Endothelial cell of umbilical vein (primary cell): ENCODE data around the gene ISG15. TPM values are rescaled to one million over a fixed set of nuclear protein-coding genes. Genes with fewer than 3 reads are reported as not detected.

Experiments used
- BruUV-seq: library from RNA; stranded (reverse); fragments of 400-500 nt; replicated peaks from 2 replicates; lab custom pipeline; 2021; lab: Mats Ljungman, UMichigan
- CTCF ChIA-PET: fragments of 300-600, 350-600 bp; sonication (Branson Sonifier 250); formaldehyde crosslinking; loops from one replicate; lab custom pipeline; 2021; ENCODE audit warnings: antibody characterized with exemption, inconsistent platforms; lab: Charles Lee
- POLR2A ChIA-PET: fragments of 300-600, 350-600 bp; sonication (Branson Sonifier 250); formaldehyde crosslinking; loops from one replicate; lab custom pipeline; 2021; ENCODE audit warnings: antibody characterized with exemption, inconsistent platforms; lab: Charles Lee
- DNase-seq: peaks from one replicate; pipeline ENCODE4 v3.0.0-alpha.2; 2011; ENCODE audit warnings: low read depth, low spot score
- FAIRE-seq: peaks from 2 replicates; lab custom pipeline; 2011; peaks lifted over from hg19 to GRCh38; lab: Jason Lieb, UNC
- H2AFZ ChIP-seq: 2 replicates; pipeline ENCODE4 v1.6.0; 2012; ENCODE audit warnings: low read depth, low read length, control low read depth, inconsistent platforms
- H3K27ac ChIP-seq: 2 replicates; pipeline ENCODE4 v1.5.1; 2011; ENCODE audit warnings: low read depth, mild to moderate bottlenecking, control low read depth, low read length, moderate library complexity; ENCODE audit not compliant: insufficient read depth
- H3K27me3 ChIP-seq, 2 experiments: 2 replicates each; pipeline versions ENCODE4 v1.6.0 to v1.6.1; 2011; ENCODE audit warnings: low read length in 2 of 2, mixed read lengths in 1 of 2; ENCODE audit not compliant: control insufficient read depth in 2 of 2, insufficient read depth in 2 of 2
- H3K36me3 ChIP-seq, 2 experiments: 2 replicates in 1 of 2; 3 replicates in 1 of 2; pipeline ENCODE4 v1.5.1; 2011; ENCODE audit warnings: low read length in 2 of 2, mild to moderate bottlenecking in 1 of 2, moderate library complexity in 1 of 2; ENCODE audit not compliant: control insufficient read depth in 2 of 2, insufficient read depth in 2 of 2; ENCODE audit errors: extremely low read depth in 1 of 2
- H3K4me1 ChIP-seq: 3 replicates; pipeline ENCODE4 v1.5.1; 2011; ENCODE audit warnings: mild to moderate bottlenecking, low read length; ENCODE audit not compliant: control insufficient read depth, insufficient read depth; ENCODE audit errors: extremely low read depth
- H3K4me2 ChIP-seq: 2 replicates; pipeline ENCODE4 v1.6.1; 2011; ENCODE audit warnings: low read length, control low read depth, mixed read lengths; ENCODE audit not compliant: insufficient read depth
- H3K4me3 ChIP-seq, 3 experiments: fragments of 200-600 bp in 1 of 3; sonication (generic), shearing (Covaris generic) in 1 of 3; replicated peaks in 1 of 3; 2 replicates each; pipeline ENCODE4 v1.5.1; 2011 to 2016; ENCODE audit warnings: control low read depth in 3 of 3, low read length in 3 of 3, mild to moderate bottlenecking in 2 of 3, inconsistent platforms in 1 of 3, low read depth in 1 of 3, moderate library complexity in 1 of 3; ENCODE audit not compliant: insufficient read depth in 1 of 3
- H3K79me2 ChIP-seq: 2 replicates; pipeline ENCODE4 v1.6.0; 2012; ENCODE audit warnings: low read length, inconsistent platforms; ENCODE audit not compliant: control insufficient read depth, insufficient read depth
- H3K9ac ChIP-seq: replicated peaks from 2 replicates; pipeline ENCODE3; 2011; ENCODE audit warnings: low read length, control low read depth; ENCODE audit not compliant: insufficient read depth; ENCODE audit errors: extremely low read depth
- H3K9me1 ChIP-seq: replicated peaks from 3 replicates; pipeline ENCODE4 v1.6.0; 2011; ENCODE audit warnings: mild to moderate bottlenecking, low read length; ENCODE audit not compliant: control insufficient read depth, insufficient read depth; ENCODE audit errors: extremely low read depth
- H3K9me3 ChIP-seq: replicated peaks from 2 replicates; pipeline ENCODE4 v1.5.1; 2012; ENCODE audit warnings: low read length, inconsistent platforms; ENCODE audit not compliant: control insufficient read depth, insufficient read depth
- H4K20me1 ChIP-seq: replicated peaks from 2 replicates; pipeline ENCODE3; 2011; ENCODE audit warnings: mild to moderate bottlenecking, low read length; ENCODE audit not compliant: control insufficient read depth, insufficient read depth; ENCODE audit errors: extremely low read depth
- CTCF ChIP-seq, 2 donors: IDR thresholded peaks; 1 replicate in 1 of 2; 2 replicates in 1 of 2; pipeline ENCODE4 v1.5.1; 2011; ENCODE audit warnings: low read length in 2 of 2, mild to moderate bottlenecking in 2 of 2, moderate library complexity in 2 of 2, control low read depth in 1 of 2, inconsistent platforms in 1 of 2, low read depth in 1 of 2; ENCODE audit not compliant: insufficient read depth in 1 of 2; ENCODE audit errors: extremely low read depth in 1 of 2
- EZH2 ChIP-seq: IDR thresholded peaks from 2 replicates; pipeline ENCODE4 v1.6.1; 2012; ENCODE audit warnings: borderline replicate concordance, low read depth, mild to moderate bottlenecking, moderate library complexity, low read length, inconsistent platforms; ENCODE audit not compliant: severe bottlenecking
- FOS ChIP-seq: IDR thresholded peaks from 2 replicates; pipeline ENCODE4 v1.6.1; 2011; ENCODE audit warnings: mild to moderate bottlenecking, low read length, moderate library complexity, borderline replicate concordance; ENCODE audit not compliant: insufficient read depth
- GATA2 ChIP-seq: IDR thresholded peaks from 2 replicates; pipeline ENCODE4 v1.7.0; 2011; ENCODE audit warnings: low read depth, mild to moderate bottlenecking, moderate library complexity, mixed read lengths, low read length; ENCODE audit not compliant: insufficient read length, insufficient read depth
- JUN ChIP-seq: IDR thresholded peaks from 2 replicates; pipeline ENCODE4 v1.6.1; 2011; ENCODE audit warnings: borderline replicate concordance, low read depth; ENCODE audit not compliant: insufficient read length, insufficient read depth
- MYC ChIP-seq: IDR thresholded peaks from one replicate; pipeline ENCODE4 v1.6.1; 2011; ENCODE audit warnings: mild to moderate bottlenecking, low read depth, low read length
- POLR2A ChIP-seq: IDR thresholded peaks from 2 replicates; pipeline ENCODE4 v1.6.1; 2012; ENCODE audit warnings: low read depth, mild to moderate bottlenecking, control low read depth, low read length
- POLR2AphosphoS5 ChIP-seq: IDR thresholded peaks from 2 replicates; pipeline ENCODE4 v1.6.1; 2012; ENCODE audit warnings: low read depth, mild to moderate bottlenecking, control low read depth, low read length, moderate library complexity; ENCODE audit not compliant: insufficient read depth
- dilution Hi-C: fragments of 300-500 bp; cut with MboI; formaldehyde crosslinking; loops from one replicate; pipeline ENCODE4 v1.15.0; 2019; ENCODE audit warnings: low sequenced_read_pairs; ENCODE audit not compliant: extremely low pct_ligation_motif_present
- intact Hi-C: fragments of 100-400 bp; cut with micrococcal nuclease; formaldehyde crosslinking; loops from one replicate; pipeline ENCODE4 v1.10.0; 2022
- polyA plus RNA-seq, 4 experiments: library from polyadenylated mRNA; depleted of rRNA in 3 of 4; stranded (reverse) in 3 of 4; unstranded in 1 of 4; fragments of >200 nt; gene quantifications; 2 replicates each; pipeline versions ENCODE4 v1.2.1 to v1.2.3, GENCODE V29; 2011 to 2012; ENCODE audit warnings: missing spikeins in 1 of 4
- total RNA-seq: library from RNA; stranded (reverse); gene quantifications from 2 replicates; pipeline ENCODE4 v1.2.3, GENCODE V29; 2021

Gene ISG15
- total and polyA plus RNA-seq, 2 donors (not counting 3 experiments of a cell fraction or from before 2014, with no cell fraction given) = 44.6 to 154 TPM

DNA sequence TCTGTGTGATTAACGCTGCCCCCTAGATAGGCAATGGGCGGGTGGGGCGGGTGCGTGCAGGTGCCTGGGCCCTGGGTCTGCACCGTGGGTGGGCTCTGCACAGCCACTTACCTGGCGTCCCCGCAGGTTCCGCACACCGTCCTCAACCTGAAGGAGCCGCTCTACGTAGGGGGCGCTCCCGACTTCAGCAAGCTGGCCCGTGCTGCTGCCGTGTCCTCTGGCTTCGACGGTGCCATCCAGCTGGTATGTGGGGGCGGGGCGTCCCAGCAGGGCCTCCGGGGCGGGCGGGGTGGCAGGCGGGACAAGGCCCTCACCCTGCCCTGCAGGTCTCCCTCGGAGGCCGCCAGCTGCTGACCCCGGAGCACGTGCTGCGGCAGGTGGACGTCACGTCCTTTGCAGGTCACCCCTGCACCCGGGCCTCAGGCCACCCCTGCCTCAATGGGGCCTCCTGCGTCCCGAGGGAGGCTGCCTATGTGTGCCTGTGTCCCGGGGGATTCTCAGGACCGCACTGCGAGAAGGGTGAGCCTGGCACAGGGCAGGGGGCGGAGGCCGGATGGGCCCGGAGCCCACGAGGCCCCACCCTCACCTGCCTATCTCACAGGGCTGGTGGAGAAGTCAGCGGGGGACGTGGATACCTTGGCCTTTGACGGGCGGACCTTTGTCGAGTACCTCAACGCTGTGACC lies 38.0 kb downstream of the ISG15 start:
- Histone ChIP-seq H3K4me1 (no peaks in the 10 kb centered on the region), H3K27ac (no peak overlapping the region), H3K9me1 (no peaks in the 10 kb centered on the region), H4K20me1 (no peaks in the 10 kb centered on the region), H3K27me3 (no peaks in the 10 kb centered on the region), H3K4me2 (no peak overlapping the region), H3K4me3 (no peak overlapping the region), H3K9me3 (no peaks in the 10 kb centered on the region), H3K9ac (no peak overlapping the region), H2AFZ (no peak overlapping the region), H3K79me2 (no peaks in the 10 kb centered on the region), H3K36me3 (peaks cover 0 to 18% of the 10 kb centered on the region in 2 experiments)
- intact Hi-C loops (no loop called here), dilution Hi-C loops (no loop called here)
- no peak for DNase-seq
- no TSS peak for BruUV-seq
- TF ChIP-seq GATA2 = no peak
- TF ChIP-seq FOS = no peak
- ChIA-PET CTCF (no interaction called here), POLR2A (no interaction called here)
- no peak for FAIRE-seq

GRCh38 chr1:1052003-1052840 lies 38.9 kb downstream of the ISG15 start:
- Histone ChIP-seq H4K20me1 (no peaks in the 10 kb centered on the region), H3K4me1 (no peaks in the 10 kb centered on the region), H3K9me3 (no peaks in the 10 kb centered on the region), H3K4me2 (no peak overlapping the region), H3K27ac (no peak overlapping the region), H3K36me3 (peaks cover 0 to 11% of the 10 kb centered on the region in 2 experiments), H3K9me1 (no peaks in the 10 kb centered on the region), H3K4me3 (no peak overlapping the region), H3K9ac (no peak overlapping the region), H2AFZ (no peak overlapping the region), H3K27me3 (no peaks in the 10 kb centered on the region), H3K79me2 (no peaks in the 10 kb centered on the region)
- ChIA-PET POLR2A (no interaction called here), CTCF (no interaction called here)
- intact Hi-C loops (no loop called here), dilution Hi-C loops (no loop called here)
- no TSS peak for BruUV-seq
- no peak for TF ChIP-seq FOS
- no peak for TF ChIP-seq CTCF (IDR thresholded peaks at IDR 0.05; ENCODE audit: extremely low read depth in 1 of 2, insufficient read depth in 1 of 2, low read depth in 1 of 2, low read length in 2 of 2)
- no peak for TF ChIP-seq MYC
- no peak for TF ChIP-seq POLR2AphosphoS5
- no peak for TF ChIP-seq POLR2A
- no peak for TF ChIP-seq JUN
- TF ChIP-seq EZH2 = no peak
- no peak for TF ChIP-seq GATA2
- no peak for FAIRE-seq
- no peak for DNase-seq
